Glomerular endothelial cell (primary cell): Measurements from ENCODE around the gene PLP2. TPM values are rescaled to one million over a fixed set of nuclear protein-coding genes. Genes with fewer than 3 reads are reported as not detected.
A peak's percentile ranks its signal among the peaks of the same experiment; 100 is the strongest.

Experiments
- DNase-seq: peaks from one replicate; pipeline ENCODE4 v3.0.0-alpha.2; 2011; ENCODE audit warnings: low read depth, low spot score; ENCODE audit errors: extremely low read depth
- total RNA-seq: library from RNA; depleted of rRNA; stranded (reverse); fragments of >200 nt; gene quantifications from 2 replicates; pipeline ENCODE4 v1.2.3, GENCODE V29; 2015

The PLP2 gene
- total RNA-seq, 1 donor from 2014 or later, result 50.9 TPM

- DNase-seq, result no peak
Measured at GRCh38 chrX:49186125-49187027, 14.7 kb downstream of the PLP2 start, which contains the start of gene PRICKLE3. TSS of gene PRICKLE3 (minus strand) at chrX:49186373. CDS start at chrX:49186297, 76 bp downstream.

GRCh38 chrX:49187028-49187394 lies 15.3 kb downstream of the PLP2 start:
- no peak for DNase-seq

DNA sequence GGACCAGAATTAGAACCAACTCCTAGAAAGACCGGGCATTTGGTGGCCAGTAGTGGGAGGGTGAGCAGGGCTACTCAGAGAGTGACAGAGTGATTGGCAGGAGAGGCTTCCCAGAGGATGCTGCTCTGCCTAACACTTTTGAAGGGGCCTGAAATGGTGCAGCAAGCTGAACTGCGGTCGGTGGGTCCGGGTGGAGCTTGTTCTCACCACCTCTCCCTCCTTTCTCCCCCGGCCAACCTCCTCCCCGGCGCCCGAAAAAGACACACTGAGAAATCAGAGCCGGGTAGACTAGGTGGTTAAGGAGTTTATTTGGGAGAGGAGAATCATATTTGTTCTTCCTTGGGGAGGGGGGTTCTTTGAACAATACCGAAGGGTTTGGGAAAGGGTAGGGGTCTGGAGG lies 15.8 kb downstream of the PLP2 start:
- no peak for DNase-seq

DNA sequence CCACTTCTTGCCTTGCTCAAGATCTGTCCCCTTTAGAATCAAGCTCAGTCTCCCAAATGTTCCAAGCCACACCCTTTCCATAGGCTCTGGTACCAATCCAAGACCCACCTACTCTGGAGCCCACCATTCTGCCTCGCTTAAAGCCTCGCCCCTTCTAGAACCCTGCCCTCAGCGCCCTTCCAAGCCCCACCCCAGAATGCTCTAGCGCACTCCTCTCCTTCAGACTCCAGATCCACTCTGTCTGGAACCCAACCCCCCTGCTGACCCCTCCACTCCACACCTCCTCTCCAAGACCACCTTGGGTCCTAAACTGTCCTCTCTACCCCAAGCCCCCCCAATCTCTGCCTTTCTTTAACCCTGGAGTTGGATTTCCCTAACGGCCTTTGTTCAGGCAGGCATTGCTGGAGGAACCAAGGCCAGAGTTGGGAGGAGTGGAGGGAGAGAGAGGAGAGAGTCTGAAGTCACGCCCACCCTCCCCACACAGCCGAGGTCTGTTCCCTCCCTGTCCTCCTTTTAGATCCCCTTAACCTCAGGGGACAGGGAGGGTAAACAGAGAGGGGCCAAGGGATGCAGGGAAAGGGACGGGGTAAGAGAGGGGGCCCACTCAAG lies 16.9 kb downstream of the PLP2 start:
- no peak for DNase-seq

- DNase-seq, result no peak
Measured at GRCh38 chrX:49189606-49190005, 17.9 kb downstream of the PLP2 start.

- peak; percentile 86 for DNase-seq
Measured at GRCh38 chrX:49190821-49191573, 19.3 kb downstream of the PLP2 start.

DNA sequence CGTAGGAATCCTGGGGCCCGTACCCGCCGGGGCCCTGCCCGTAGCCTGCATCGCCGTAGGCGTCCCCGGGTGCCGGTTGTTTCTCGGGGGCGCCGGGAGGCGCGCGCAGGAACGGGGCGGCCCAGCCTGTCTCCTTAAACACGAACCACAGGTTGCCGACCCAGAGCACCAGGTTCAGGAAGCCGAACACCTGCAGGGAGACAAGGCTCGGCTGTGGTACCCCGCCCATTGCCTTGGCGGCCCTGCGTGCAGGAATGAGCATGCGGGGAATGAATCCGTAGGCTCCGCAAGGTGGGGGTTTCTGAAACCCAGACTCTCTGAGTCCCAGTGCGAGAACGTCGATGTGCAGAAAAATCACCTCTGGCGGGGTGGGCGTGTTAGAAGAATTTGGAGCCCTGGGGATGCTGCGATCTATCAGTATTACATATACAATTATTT lies 19.9 kb downstream of the PLP2 start:
- DNase-seq, result no peak

GRCh38 chrX:49192722-49193328 lies 21.1 kb downstream of the PLP2 start:
- no peak for DNase-seq

- DNase-seq, result no peak
Measured at GRCh38 chrX:49193542-49193964, 21.9 kb downstream of the PLP2 start.

DNA sequence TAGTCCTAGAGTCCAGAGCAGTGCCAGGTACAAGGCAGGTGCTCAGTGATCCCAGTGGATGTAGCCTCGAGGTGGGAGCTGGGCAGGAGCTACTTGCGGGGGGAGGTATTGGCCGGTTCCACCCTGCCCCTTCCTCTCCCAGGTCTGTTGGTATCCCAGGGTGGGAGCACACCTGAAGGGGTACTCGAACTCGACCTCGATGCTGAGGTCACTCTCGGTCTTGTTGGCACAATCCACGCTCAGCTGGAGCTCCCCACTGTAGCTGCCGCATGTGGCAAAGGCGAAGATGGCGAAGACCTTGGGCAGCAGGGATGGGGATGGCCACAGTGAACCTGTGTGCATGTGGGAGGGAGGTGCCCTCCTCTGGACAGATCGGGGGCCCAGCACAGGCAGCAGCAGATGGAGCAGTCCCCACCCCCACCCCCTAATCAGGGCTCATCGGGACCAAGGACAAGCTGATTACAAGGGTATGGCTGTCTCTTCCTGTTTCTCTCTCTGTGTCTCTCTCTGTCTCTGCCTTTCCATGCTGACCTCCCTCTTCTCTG lies 25.9 kb downstream of the PLP2 start:
- DNase-seq, result no peak

DNA sequence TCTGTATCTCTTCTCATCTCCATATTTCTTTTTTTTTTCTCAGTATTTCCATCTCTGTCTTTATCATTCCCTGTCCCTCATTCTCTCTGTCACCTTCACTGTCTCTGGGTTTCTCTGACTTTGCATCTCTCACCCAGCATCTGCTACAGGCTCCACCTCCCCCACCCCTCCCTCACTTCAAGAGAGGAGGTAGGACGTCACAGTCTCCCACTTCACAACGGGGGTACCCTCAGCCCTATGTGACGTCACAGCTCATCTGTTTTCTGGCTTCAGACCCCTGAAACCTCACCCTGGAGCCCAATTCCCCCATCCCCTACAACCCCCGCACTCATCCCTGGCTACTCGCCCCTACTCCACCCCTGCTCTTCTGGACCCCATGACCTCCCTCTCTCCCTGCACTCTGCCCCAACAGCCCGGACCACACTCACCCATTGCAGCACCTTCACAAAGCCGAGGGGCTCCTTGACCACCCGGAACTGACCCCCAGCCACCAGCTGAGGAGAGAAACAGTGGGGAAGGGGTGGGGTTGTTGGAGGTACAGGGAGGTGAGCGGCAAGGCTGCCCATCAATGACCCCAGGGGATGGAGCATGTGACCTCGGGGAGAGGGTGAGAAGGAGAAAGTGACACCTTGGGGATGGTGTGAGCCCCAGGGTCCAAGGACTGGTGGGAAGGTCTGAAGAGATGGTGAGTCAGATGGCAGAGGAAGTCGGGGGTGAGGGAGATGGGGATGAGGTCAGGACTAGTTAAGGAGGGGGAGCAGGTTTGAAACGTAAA lies 27.0 kb downstream of the PLP2 start:
- no peak for DNase-seq

DNA sequence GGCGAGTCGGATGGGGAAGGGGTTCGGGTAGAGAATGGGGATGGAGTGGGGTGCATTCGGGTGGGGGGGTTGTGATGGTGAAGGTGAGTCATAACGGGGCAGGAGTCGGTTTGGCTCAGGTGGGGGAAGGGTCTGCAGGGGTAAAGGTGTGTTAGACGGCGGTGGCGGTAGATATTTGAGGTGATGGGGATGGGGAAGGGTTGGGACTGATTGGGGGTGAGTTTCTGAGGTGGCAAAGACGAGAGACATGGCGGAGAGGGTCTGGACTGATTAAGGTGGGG lies 27.6 kb downstream of the PLP2 start:
- no peak for DNase-seq

DNA sequence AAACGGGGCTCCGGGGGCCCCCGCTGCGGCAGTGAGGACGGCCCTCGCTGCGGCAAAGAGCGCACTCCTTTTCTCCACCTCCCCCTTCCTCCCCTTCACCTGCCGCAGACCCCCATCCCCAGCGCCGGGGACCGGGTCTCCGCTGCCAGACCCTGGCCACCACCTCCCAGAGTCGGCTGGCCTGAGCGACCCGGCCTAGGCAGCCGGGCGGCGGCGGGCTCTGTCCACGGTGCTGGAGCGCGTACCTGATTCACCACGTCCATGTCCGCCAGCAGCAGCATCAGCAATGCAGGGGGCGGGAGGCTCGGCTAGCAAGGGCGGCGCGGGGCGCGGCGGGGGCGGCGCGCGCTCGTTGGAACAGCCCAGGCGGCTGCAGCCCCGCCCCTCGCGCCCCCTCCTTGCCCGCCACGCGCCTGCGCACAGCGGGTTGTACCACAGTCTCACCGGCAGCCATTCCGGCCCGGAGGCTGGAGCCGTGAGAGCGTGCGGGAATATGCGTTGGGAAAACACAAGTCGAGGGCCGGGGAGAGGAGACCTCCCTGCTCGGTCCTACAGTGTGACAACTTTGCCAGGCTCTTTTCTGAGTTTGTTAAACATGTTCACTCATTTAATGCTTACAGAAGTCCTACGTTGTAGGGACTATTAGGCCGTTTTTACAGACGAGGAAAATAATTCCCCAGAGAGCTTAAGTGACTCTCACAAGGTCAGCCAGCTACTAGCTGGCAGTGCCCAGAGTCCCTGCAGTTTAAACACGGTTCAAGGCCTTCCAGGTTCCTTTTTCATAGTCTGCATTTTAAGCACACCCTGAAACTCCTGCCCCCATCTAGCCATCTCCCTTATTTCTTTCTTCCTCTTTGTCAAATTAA lies 28.4 kb downstream of the PLP2 start, which contains the start of gene SYP:
SYP (minus strand) TSS at position 288 of the 866 bp plus-strand sequence; CDS start at position 281, 7 bp downstream.
- no peak for DNase-seq

DNA sequence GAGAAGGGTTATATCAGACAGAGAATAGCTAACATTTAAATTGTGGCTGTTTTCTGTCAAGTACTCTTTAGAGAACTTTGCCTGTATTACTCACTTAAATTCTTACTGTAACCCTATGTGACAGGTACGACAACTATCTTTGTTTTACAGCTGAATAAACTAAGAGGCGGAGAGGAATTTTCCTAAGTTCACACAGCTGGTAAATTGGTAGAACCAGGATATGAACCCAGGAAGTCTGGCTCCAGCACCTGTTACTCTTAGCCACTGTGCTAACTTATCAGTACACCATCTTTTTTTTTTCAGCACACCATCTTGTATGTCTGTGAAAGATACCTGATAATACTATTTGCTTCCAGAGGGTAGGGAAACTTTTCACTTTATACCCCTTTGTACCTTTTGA lies 30.3 kb downstream of the PLP2 start:
- no peak for DNase-seq

GRCh38 chrX:49203536-49203935 lies 31.8 kb downstream of the PLP2 start:
- no peak for DNase-seq

- no peak for DNase-seq
Measured at GRCh38 chrX:49204017-49204416, 32.3 kb downstream of the PLP2 start.

- no peak for DNase-seq
Measured at GRCh38 chrX:49204709-49205108, 33.0 kb downstream of the PLP2 start.

DNA sequence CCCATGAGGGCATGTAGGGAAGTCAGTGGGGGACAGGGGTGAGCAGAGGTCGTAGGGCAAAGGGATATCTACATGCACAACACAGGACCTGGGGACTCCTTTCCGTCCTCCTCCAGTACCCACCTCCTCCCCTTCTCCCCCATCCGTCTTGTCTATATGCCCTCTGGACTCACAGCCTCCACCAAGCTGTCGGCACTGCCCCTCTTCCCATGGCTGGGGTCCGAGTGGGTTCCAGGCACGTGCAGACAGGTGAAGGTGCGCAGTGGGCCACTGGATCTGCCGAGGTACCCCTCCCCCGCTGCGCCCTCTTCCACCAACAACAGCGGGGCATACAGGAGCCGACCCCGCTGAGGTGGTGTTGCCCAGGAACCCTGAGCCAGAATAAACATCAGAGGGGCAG lies 33.7 kb downstream of the PLP2 start:
- DNase-seq, result no peak

- DNase-seq, result no peak
Measured at GRCh38 chrX:49206543-49206942, 34.8 kb downstream of the PLP2 start.
